Measurements from ENCODE around the gene IGDCC3. TPM values are rescaled to one million over a fixed set of nuclear protein-coding genes. Genes with fewer than 3 reads are reported as not detected.
A peak's percentile ranks its signal among the peaks of the same experiment; 100 is the strongest.

IGDCC3 gene
- total and polyA plus RNA-seq, 2 of the 8 experiments (the other 6 are each of a cell fraction or from before 2014, with no cell fraction given), result 26.8 to 45.7 TPM

DNA sequence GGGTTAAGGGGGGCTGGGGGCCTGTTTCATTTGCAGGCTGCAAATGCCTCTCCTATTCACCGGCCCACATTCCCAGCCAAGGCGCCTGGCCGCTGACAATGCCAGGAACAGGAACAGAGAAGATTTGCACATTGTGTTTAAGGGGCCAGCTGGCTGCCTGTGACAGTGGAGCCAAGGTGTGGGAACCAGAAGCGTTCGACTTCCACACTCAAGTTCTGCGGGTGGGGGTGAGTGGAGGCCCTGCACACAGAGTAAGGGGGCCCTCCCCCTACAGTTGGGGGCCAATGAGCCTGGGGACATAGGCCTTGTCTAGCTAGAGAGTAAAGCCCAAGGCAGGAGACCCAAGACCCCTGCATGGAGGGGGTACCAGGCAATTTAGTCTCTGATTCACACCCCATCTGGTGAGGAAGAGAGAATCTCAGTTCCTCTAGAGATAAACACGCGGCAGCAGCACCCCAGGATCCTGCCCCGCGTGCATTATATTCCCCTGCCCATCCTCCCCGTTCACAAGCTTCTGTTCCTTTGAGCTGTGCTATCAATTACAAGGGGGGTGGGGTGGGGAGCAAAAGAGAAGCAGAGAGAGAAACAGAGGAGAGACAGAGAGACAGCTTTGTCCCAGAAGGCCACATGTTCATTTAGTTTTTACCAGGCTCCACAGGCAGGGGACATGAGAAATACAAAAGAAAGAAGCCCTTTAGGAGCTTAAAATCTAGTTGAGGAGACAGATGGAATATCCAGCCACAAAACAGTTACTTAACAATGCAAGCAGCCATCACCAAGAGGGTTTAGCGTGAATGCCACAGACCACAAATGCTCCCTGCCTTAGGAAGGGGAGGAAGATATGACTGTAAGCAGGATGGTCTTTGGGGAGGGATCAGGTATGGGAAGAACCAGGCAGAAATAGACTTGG lies 9.2 kb downstream of the IGDCC3 start (continued):
- TF ChIP-seq, protein P1, sequence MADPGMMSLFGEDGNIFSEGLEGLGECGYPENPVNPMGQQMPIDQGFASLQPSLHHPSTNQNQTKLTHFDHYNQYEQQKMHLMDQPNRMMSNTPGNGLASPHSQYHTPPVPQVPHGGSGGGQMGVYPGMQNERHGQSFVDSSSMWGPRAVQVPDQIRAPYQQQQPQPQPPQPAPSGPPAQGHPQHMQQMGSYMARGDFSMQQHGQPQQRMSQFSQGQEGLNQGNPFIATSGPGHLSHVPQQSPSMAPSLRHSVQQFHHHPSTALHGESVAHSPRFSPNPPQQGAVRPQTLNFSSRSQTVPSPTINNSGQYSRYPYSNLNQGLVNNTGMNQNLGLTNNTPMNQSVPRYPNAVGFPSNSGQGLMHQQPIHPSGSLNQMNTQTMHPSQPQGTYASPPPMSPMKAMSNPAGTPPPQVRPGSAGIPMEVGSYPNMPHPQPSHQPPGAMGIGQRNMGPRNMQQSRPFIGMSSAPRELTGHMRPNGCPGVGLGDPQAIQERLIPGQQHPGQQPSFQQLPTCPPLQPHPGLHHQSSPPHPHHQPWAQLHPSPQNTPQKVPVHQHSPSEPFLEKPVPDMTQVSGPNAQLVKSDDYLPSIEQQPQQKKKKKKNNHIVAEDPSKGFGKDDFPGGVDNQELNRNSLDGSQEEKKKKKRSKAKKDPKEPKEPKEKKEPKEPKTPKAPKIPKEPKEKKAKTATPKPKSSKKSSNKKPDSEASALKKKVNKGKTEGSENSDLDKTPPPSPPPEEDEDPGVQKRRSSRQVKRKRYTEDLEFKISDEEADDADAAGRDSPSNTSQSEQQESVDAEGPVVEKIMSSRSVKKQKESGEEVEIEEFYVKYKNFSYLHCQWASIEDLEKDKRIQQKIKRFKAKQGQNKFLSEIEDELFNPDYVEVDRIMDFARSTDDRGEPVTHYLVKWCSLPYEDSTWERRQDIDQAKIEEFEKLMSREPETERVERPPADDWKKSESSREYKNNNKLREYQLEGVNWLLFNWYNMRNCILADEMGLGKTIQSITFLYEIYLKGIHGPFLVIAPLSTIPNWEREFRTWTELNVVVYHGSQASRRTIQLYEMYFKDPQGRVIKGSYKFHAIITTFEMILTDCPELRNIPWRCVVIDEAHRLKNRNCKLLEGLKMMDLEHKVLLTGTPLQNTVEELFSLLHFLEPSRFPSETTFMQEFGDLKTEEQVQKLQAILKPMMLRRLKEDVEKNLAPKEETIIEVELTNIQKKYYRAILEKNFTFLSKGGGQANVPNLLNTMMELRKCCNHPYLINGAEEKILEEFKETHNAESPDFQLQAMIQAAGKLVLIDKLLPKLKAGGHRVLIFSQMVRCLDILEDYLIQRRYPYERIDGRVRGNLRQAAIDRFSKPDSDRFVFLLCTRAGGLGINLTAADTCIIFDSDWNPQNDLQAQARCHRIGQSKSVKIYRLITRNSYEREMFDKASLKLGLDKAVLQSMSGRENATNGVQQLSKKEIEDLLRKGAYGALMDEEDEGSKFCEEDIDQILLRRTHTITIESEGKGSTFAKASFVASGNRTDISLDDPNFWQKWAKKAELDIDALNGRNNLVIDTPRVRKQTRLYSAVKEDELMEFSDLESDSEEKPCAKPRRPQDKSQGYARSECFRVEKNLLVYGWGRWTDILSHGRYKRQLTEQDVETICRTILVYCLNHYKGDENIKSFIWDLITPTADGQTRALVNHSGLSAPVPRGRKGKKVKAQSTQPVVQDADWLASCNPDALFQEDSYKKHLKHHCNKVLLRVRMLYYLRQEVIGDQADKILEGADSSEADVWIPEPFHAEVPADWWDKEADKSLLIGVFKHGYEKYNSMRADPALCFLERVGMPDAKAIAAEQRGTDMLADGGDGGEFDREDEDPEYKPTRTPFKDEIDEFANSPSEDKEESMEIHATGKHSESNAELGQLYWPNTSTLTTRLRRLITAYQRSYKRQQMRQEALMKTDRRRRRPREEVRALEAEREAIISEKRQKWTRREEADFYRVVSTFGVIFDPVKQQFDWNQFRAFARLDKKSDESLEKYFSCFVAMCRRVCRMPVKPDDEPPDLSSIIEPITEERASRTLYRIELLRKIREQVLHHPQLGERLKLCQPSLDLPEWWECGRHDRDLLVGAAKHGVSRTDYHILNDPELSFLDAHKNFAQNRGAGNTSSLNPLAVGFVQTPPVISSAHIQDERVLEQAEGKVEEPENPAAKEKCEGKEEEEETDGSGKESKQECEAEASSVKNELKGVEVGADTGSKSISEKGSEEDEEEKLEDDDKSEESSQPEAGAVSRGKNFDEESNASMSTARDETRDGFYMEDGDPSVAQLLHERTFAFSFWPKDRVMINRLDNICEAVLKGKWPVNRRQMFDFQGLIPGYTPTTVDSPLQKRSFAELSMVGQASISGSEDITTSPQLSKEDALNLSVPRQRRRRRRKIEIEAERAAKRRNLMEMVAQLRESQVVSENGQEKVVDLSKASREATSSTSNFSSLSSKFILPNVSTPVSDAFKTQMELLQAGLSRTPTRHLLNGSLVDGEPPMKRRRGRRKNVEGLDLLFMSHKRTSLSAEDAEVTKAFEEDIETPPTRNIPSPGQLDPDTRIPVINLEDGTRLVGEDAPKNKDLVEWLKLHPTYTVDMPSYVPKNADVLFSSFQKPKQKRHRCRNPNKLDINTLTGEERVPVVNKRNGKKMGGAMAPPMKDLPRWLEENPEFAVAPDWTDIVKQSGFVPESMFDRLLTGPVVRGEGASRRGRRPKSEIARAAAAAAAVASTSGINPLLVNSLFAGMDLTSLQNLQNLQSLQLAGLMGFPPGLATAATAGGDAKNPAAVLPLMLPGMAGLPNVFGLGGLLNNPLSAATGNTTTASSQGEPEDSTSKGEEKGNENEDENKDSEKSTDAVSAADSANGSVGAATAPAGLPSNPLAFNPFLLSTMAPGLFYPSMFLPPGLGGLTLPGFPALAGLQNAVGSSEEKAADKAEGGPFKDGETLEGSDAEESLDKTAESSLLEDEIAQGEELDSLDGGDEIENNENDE (IDR thresholded peaks at IDR 0.05; ENCODE audit: insufficient replicate concordance, low read length), result no peak
- TF ChIP-seq CREB1 (IDR thresholded peaks at IDR 0.05), result no peak
- 0 out of 2 replicates have a peak, but pooled peaks have one; percentile 57 for TF ChIP-seq TCF12 (IDR thresholded peaks at IDR 0.05; ENCODE audit: low read depth, low read length)
- no peak for TF ChIP-seq GTF2F1 (IDR thresholded peaks at IDR 0.05; ENCODE audit: borderline replicate concordance, low read depth, low read length)
- TF ChIP-seq TAF1 (IDR thresholded peaks at IDR 0.05; ENCODE audit: low read depth, low read length), result 0 out of 2 replicates have a peak, but pooled peaks have one; percentile 13
- TF ChIP-seq PHF8 (conservative IDR thresholded peaks at IDR 0.05; ENCODE audit: low read depth, low read length), result no peak
- no peak for TF ChIP-seq RXRA (IDR thresholded peaks at IDR 0.05; ENCODE audit: insufficient read depth, low read depth, low read length)
- TF ChIP-seq RFX5 (IDR thresholded peaks at IDR 0.05; ENCODE audit: borderline replicate concordance, low read depth, low read length), result no peak

All from H1 (cell line).